ENCODE measurements around the gene OR10G3.

OR10G3 gene

DNA sequence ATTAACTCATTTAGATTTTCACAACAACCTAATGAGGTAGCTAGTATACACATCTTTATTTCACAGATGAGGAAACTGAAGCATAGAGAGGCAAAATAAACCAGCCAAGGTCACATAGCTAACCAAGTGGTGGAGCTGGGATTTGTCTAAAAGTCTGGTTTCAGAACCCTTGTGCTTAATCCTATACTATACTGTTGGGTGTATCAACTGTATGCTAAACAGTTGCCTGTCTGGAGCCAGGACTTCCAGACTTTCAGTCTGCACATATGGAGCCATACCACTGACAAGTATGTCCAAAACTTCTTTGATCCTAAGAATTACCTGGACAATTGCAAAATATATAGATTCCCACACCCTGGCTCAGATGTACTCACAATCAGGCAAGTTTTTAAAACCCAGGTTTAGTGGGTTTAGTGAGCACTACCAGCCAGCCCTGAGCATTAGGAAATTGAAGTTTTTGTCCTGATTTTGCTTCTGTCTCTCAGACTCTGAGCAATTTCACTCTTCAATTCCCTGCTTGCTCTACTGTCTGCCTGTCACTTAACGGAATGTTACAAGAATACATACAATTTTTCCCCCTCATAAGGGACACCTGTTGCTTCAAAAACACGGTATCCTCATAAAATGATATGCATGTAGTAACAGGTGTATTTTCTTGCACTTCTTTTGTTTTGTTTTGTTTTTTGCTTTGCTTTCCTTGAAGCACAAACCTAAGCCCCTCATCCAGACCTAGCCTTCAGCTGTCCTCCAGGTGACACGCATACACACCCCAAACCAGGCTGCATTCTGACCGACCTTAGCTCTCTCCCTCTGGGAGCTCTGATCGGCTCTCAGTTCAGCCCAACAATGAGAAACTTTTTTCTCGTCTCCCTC, 44.1 kb downstream of the OR10G3 start:
- no peak for DNase-seq

DNA sequence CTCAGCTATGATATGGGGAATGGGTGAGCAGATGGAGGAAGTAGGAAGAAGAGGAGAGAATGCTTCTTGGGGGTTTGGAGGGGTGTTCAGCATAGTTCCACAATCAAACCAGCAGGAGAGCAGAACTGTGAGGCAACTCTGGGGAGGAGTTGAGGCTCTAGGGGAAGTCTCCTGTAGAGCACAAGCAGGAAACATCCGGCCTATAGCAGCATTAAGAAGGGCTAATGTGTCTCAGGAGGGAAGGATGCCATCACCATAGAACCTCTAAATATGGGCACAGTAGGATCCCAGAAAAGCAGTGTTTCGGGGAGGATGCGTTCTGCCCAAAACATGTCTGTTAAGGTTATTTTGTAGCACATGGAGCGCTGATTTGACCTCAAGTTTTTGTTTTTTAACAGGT, 45.3 kb downstream of the OR10G3 start:
- DNase-seq: no peak

DNA sequence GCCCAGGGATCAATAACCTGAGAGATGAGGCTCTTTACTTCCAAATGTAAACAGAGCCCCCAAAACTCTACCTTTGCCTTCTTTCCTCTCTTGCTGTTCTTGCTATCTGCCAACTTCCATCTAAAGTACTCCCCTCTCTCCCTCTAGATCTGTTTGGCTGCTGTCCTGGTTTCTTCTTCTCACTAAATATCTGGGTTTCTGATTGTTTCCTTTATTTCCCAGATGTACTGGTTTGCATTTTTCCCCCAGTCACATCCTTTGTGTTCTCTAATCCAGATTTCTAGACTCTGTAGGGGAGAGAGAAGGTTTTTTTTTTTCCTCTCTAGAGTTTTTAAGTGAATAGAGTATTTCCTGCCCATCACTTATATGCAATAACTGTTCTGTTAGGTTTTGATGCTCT, 46.6 kb downstream of the OR10G3 start:
- DNase-seq: no peak

DNA sequence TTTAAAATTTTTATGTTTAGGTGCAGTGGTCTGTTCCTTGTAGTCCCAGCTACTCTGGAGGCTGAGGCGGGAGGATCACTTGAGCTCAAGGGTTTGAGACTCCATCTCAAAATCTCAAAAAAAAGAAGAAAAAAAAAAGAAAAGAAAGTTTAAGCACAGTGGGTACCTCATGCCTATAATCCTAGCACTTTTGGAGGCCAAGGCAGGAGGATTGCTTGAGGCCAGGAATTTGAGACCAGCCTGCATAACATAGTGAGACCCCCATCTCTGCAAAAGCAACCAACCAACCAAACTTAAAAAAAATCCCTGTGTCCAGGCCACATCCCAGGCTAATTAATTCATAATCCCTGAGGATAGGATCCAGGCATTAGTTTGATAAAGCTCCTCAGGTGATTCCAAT, 50.4 kb downstream of the OR10G3 start:
- no peak for DNase-seq

DNA sequence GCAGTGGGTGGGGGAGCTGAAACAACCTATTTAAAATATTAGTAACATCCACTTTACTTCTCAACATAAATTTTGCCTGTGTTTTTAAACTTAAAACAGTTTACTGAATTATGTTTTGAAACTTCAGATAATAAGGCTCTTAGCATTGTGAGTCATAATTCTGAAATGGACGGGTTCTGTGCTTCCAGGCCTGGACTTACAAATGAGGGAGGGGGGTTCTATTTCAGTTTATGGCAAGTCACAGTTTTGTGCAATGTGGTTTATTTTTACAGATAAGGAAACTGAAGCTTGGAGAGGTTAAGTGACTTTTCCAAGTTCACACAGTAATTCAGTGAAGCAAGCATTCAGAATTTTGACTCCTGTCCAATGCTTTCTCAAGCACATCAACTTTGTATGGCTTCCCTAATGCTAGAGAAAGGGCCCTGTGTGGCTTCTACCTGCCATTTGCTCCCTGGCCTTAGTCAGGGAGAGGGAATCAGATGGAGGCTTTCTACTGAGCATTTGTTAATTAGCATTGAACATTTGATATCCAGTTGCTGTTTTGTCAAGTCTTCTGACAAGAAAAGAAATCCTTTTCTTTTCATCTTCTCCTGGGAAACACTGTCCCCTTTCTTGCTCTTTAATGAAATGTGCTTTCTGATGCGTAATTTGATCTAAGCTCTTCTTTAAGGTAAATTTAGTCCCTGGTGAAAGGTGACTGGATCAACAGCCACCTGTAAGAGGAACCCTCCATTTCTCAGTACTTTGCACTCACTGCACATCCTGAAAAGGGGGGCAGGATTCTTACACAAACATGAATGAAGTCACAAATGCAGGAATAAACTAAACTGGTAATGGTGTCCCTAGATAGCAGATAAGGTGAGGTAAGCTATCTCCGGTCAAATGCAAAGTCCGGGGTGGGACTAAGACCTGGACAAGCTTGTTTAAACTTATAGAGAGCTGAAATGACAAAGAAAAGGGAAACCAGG, 51.2 kb downstream of the OR10G3 start:
- DNase-seq: no peak

DNA sequence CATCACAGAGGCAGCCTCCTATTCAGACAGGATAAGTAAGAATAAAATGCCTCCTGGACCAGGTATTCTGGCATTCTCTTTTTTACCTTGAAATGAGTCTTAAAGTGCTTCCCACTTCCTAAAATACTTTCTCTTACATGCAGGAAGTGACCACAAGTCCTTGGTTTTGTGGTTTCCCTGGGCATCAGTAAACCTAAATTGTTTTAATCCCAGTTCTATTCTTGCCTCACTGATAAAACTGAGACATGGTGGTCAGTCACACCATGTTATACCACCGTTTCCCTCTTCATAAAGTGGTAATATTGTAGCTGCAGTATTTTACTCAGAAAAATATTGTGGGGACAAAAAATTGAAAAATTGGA, 52.6 kb downstream of the OR10G3 start:
- no peak for DNase-seq

DNA sequence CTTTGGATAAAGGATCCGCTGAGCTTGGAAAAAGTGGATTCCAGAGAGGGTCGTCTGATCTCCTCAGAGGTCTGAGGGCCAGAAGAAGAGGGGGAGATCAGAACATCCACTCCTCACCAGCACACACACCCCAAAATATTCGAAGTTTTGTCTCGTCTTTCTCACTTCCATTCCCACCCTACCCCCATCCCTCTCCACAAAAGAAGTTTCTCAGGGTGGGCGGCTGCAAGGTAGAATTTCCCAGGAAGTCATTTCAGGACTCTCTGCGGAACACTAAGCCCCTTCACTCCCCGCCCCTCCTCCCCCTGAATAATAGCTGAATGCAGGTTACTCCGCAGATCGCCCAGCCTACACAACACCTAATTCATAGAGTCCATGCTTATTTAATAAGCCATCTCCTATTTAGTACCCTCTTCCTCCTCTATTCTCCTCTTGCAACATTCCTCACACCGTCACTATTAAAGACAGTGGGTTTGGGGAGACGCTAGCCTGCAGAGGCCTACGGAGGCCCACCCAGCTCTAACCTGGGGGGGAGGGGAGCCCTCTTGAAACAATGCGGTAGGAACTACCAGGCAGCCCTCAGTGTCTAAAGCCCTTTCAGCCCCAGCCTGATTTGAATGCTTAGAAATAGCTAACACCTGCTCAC, 53.1 kb downstream of the OR10G3 start:
- DNase-seq: no peak

DNA sequence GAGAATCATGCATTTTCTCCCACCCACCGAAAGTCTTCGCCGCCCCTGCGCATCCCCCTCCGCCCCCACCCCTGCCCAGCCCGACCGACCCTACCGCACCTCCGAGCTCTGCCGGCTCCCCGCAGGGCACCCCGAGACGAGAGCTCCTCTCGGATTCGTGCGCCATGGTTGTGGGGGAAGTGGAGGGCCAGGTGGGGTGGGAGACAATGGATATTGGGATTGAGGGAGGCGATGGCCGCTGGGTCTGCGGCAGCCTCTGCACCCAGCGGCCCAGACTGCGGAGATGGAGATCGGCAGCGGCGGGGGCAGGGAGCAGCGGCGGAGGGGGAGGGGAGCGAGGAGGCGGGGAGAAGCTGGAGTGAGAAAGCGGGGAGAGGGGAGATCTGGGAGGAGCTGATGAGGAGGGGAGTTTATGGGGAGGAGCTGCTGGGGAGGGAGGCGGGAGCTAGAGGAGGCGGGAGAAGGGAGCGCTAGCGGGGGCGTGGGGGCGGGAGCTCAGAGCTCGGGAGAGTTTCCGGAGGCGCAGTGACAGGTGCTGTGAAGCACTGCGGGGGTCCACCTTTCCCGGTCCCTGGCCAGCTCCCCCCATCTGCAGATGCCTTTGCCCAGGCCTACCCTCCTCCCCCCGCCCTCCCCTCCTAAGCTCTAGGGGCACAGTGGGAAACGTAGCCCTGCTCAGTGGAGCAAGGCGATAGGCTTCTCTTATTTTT, 53.8 kb downstream of the OR10G3 start, which contains the start of gene SALL2:
SALL2 (minus strand) TSS at position 385 of the 710 bp plus-strand sequence; CDS start at position 166, 219 bp downstream.
- peak; percentile 70 to 73 for DNase-seq

DNA sequence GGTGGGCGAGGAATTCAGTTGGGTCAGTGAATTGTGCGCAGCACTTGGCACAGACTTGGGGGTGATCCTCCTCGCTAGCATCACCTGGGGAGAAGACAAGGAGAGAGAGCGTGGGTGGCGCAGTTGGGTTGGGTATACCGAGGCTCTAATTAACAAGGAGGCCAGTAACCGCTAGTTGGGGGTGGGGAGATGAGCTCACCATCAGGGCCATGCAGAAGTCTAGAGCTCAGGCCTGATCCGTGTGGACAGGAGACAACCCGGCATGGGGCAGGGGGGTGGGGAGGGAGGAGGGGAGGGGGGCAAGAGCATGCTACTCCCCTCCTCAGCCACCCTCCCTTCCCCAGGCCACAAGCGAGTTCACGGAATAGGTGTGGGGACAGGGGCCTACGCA, 54.3 kb downstream of the OR10G3 start:
- DNase-seq: no peak

DNA sequence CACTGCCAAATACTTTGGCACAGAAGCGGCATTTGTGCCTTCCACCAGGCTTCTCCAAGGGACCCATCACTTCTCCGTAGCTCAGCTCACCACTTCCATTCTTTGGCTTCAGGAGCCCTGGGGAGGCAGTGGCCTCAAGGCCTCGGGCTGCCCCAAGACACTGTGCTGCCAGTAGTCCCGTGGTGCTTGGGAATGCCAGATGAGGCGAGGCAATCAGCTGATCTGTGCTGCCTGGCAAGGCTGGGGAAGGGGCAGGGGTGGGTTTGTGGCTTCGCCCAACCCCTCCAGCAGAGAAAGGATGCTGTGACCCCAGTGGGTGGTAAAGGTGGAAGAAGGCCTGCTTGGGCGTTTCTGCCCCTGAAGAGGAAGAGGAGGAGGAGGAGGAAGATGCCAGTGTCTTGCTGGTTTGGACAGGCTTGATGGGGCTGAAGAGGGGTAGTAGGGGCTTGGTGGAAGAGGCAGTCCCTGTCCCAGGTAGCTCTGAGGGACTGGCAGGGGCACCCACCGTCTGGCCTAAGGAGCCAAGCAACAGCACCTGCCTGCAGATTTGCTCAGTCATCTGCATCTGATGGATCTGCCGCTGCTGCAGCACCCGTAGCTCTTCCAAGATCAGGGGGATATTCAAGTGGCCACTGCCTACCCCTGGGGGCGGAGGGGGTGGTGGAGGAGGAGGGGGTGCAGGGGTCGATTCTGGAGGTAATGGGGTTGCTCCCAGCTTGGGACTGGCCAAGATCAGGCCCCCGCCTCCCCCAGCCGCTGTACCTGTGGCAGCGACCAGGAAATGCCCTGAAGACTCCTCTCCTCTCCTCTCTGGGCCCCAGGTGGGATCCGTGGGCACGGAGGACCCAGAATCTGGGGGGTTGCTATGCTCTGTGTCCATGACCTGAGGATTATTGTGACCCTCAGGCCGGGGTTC, 55.0 kb downstream of the OR10G3 start:
- no peak for DNase-seq

DNA sequence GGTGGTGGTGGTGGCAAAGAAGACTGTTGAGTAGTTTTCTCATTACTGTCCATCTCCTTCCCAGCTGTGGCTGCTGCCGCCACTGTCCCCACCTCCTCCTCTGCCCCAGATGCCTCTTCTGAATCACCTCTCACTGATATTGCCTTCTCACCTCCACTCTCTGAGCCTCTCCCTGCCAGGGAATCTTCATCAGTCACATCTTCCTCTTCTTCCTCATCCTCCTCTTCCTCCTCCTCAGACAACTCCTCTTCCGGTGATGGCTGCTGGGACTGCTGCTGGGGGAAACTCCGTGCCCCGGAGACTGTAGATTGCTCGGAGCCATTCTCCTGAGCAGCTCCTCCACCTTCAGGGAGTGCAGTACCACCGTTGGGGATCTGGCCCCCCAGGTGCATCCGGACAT, 56.7 kb downstream of the OR10G3 start:
- no peak for DNase-seq

DNA sequence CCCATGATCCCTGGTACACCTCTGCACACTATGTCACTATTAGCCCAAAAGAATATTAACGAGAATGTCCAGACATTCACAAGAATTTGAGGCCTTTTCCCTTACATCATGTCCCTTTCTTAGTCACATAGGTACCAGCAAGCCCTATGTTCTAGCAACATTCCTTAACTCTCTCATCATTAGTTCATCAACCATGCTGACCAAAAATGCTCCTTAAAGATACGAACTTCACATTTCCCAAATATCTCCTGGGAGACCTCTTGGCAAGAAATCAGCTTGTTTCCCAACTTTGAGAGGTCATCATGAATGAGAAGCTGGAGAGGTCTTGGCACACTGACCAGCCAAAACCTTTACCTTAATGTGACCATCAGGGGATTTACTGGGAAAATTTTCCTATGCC, 58.4 kb downstream of the OR10G3 start:
- no peak for DNase-seq

DNA sequence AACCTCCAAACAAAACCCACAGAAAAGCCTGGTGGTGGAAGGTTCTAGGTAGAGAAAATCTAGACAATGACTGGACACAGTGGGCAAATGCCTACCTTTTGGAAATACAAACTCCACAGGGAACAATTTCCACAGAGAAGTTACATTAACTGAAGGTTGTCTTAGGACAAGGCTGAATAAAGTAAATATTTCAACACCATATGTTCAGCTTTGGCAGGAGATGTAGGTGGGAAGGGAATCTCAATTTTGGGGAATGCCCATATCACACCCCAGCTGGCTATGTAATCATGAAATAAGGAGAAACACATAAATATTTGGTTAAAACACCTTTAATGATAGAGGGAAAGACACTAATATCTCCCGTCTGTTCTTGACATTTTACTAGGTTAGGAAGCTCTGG, 59.1 kb downstream of the OR10G3 start:
- no peak for DNase-seq

DNA sequence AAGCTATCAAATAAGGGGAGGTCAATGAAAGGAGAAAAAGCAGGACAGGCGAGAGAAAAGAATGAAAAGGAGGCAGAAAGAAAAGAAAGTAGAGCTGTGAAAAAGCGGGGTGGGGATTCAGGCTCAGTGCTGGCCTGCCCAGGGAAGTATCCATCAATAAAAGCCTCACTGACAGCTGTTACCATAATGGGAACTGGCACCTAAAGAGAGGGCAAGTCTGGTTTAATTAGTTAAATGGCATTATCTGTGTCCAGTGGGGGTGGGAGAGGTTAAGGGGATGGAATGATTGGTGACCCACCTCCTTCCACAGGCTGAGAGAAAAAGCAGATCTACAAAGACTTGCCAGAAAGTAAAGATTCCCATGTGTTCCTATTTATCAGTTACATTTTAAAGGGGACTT, 61.2 kb downstream of the OR10G3 start:
- no peak for DNase-seq

All from stimulated activated CD4-positive, alpha-beta T cell treated with anti-CD3 and anti-CD28 coated beads, Interleukin-4, amount 100 ng/mL, for 4 hours (primary cell).